HK-2 (cell line): Measurements from ENCODE around the gene ARHGAP22.

Experiments used
- DNase-seq: peaks from one replicate; pipeline ENCODE4 v3.0.0-alpha.2; 2018; ENCODE audit not compliant: unreplicated experiment

Gene ARHGAP22

GRCh38 chr10:48496831-48497779 lies 107.8 kb downstream of the ARHGAP22 start:
- DNase-seq = peak; percentile 35

- no peak for DNase-seq
These were observed 108.6 kb downstream of the ARHGAP22 start for GRCh38 chr10:48496105-48496830.

DNA sequence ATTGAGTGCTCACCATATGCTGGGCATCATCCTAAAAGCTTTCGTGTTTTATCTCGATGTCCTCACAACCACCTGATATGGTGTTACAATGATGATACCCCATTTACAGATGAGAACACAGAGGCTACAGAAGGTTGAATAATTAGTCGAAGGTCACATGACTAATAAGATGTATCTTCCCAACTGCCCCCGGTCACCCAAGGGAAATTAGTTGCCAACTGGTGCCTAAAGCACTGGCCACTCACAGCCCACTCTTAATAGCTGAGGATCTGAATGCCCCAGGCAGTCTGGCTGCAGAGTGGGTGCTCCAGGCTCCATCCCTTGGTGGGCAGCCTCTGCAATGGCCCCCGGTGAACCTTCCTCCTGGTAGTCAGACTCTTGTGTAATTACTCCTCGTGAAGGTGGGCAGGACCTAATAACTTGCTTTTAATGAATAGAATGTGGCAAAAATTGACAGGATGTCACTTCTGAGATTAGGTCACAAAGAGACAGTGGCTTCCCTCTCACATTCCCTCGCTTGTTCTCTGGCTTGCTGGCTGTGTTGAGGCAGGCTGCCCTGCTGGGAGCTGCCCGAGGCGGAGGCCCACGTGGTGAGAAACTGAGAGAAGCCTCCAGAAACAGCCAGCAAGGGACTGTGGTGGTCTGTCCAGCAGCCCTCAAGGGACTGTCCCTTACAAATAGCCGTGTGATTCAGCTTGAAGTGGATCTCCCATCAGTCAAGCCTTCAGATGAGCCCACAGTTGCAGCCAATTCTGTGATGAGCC lies 109.4 kb downstream of the ARHGAP22 start:
- DNase-seq = no peak

- DNase-seq = no peak
These were observed 110.3 kb downstream of the ARHGAP22 start for GRCh38 chr10:48494611-48495010.

DNA sequence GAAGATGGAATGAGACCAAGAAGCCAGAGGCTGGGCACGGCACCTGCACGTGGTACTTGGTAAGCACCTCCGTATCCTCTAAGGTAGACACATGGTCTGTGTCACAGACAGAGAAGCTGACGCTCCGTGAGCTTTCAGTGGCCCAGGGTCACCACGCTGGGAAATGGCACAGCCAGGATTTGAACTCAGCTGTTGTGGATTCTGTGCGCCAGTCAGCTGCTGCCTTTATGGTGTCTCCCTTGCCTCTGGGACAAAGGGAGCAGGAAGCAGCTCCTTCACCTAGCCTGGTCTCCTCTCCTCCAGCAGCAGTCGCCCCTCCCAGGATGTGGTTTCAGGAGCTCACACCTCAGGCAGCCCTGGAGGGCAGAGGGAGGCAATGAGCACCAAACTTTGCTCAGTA lies 110.8 kb downstream of the ARHGAP22 start:
- DNase-seq = no peak

- no peak for DNase-seq
These were observed 111.6 kb downstream of the ARHGAP22 start for GRCh38 chr10:48493083-48493871.

DNA sequence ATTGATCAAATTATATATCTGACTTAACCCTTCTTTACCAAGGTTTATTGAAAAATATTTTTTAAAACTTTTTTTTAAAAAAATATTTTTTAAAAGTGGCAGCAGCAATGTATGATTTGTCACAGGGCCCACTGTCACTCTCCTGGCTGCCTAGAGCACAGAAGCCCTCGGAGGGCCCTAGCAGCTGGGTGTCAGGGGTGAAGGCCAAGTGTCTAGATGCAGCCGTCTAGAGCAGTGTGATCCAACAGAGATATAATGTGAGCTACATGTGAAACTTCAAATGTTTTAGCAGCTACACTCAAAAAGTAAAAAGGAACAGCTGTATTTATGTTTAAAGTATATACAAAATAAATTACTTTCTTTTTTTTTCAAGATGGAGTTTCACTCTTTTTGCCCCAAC lies 112.7 kb downstream of the ARHGAP22 start:
- no peak for DNase-seq

- DNase-seq = no peak
These were observed 113.3 kb downstream of the ARHGAP22 start for GRCh38 chr10:48491392-48492139.

- no peak for DNase-seq
These were observed 113.9 kb downstream of the ARHGAP22 start for GRCh38 chr10:48490946-48491345.

- DNase-seq = no peak
These were observed 114.3 kb downstream of the ARHGAP22 start for GRCh38 chr10:48490571-48490940.

- DNase-seq = no peak
These were observed 115.8 kb downstream of the ARHGAP22 start for GRCh38 chr10:48489099-48489498.

DNA sequence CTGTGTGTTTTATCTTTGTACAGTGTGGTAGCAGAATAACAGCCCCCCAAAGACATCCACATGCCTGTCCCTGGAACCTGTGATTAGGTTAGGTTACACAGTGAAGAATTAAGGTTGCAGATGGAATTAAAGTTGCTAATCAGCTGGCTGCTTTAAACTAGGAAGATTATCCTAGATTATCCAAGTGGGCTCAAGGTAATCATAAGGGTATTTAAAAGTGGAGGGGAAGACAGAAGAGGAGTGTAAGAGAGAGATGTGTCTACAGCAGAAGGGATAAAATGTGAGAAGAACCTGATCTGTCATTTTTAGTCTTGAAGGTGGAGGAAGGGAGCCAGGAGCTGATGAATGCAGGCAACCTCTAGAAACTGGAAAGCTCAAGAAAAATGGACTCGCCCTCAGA lies 117.6 kb downstream of the ARHGAP22 start:
- no peak for DNase-seq

DNA sequence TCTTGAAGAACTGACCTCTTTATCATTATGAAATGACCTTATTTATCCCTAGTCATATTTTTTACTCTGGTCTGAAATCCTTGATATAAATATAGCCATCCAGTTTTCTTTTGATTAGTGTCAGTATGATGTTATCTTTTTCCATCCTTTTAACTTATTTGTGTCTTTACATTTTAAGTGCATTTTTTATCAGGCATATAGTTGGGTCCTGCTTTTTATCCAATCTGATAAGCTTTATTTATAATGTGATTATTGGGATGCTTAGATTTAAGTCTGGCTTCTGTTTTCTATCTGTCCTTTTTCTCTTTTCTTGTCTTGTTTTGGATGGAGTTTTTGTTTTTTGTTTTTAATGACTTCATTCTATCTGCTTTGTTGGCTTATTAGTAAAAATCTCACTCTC lies 119.2 kb downstream of the ARHGAP22 start:
- no peak for DNase-seq

DNA sequence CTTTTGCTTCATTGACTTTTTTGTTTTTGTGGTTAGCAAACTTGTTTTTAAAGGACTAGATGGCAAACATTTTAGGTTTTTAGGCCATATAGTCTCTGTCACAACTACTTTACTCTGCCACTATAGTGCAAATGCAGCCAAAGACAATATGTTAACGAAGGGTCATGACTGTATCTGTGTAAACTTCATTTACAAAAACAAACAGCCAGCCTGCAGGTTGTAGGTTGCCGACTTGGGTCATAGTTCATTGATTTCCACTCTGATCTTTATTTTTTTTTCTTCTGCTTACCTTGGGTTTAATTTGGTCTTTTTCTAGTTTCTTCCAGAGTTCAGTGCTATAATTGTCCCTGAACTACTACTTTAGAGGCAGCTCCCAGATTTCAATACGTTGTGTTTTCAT lies 120.0 kb downstream of the ARHGAP22 start:
- no peak for DNase-seq

- DNase-seq = no peak
These were observed 122.7 kb downstream of the ARHGAP22 start for GRCh38 chr10:48482207-48482606.

DNA sequence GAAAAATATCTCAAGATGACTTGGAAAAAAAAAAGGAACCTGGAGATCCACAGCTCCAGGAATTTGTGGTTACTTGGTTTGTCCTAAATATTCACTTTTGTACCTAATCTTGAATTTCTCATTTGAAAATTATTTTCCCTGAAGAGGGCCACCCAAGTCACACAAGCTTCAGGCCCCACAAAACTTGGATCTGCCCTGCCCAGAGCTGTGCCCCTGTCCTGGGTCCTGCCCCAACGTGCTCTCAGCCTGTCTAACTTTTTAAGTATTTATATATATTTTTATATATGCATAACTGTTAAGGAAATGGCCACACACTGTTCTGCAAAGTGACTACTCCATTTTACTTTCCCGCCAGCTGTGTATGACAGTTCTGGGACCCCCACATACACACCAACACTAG lies 123.5 kb downstream of the ARHGAP22 start:
- no peak for DNase-seq

DNA sequence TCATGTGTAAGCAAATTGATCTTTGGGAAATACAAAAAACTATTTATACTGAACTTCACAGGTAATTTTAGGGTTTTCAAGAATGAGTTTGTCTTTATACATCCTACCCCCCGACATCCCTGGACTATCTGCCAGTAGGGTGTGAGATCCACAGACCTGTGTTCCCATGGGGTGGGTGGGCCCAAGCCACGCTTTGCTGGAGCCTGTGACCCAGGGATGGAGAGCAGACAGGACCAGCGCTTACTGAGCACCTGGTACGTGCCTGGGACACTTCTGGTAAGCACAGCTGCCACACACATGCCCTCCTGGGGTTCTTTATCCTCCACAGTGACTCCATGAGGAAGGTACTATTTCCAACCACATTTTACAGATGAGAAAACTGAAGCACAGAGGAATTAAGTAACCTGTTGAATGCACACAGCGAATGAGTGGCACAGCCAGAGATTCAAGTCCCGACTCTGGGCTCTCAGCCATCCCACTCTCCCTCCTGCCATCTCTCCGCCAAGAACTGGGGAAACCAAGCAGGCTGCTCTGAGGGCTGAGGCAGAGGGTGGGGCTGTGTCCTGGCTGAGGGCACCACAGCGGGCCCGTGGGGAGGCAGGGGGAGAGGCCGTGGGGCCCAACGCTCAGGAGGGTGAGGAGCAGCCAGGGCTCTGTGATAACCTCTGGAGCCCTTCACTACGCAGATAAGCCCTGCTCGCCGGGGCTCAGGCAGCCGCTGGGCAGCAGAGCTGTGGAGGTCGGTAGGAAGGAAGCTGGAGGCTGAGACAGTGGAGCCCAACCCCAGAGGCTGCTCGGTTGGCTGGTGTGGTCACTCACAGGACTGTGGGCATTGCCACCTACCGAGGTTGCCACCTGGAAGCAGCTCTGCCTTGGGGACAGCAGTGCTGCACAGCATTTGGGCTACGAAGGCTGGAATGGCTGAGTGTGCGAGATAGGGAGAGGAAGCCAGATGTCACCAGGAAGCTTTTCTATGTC lies 124.2 kb downstream of the ARHGAP22 start:
- DNase-seq = no peak

GRCh38 chr10:48478980-48479811 lies 125.7 kb downstream of the ARHGAP22 start:
- DNase-seq = no peak

DNA sequence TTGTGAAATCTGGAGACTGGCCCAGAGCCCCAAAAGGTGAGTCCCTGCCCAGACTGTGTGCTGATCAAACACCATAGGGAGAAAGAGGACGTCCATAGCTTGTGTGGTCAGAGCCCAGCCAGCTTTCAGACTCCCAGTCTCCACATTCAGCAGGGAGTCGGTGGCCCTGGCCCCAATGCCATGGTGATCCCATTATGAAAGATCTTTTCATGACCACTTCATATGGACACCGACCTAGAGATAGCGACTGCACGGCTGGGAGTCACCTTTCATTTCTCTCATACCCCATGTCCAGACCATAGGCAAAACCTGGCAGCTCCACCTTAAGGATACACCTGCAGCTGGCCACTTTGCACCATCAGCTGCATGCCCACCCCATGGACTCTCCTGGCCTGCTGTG lies 126.4 kb downstream of the ARHGAP22 start:
- no peak for DNase-seq
